ENCODE results near the gene HSPA12A. TPM values are rescaled to one million over a fixed set of nuclear protein-coding genes. Genes with fewer than 3 reads are reported as not detected.
A peak's percentile ranks its signal among the peaks of the same experiment; 100 is the strongest.

The HSPA12A gene
- total and polyA plus RNA-seq, 2 of the 13 experiments (the other 11 are each of a cell fraction or from before 2014, with no cell fraction given), result 6.4 to 13.6 TPM

GRCh38 chr10:116694243-116694926 is 48.0 kb downstream of the HSPA12A start (continued):
- TF ChIP-seq TRAFD1 (CRISPR knock-in tag; IDR thresholded peaks at IDR 0.05; ENCODE audit: borderline replicate concordance) (no peak), TGIF2 (CRISPR knock-in tag; IDR thresholded peaks at IDR 0.05) (0 out of 2 replicates have a peak, but pooled peaks have one; percentile 21), FLYWCH1 (CRISPR knock-in tag; IDR thresholded peaks at IDR 0.05) (no peak), ZFYVE20 (CRISPR knock-in tag; IDR thresholded peaks at IDR 0.05; ENCODE audit: borderline replicate concordance, low read depth) (no peak), HOXA9 (CRISPR knock-in tag; IDR thresholded peaks at IDR 0.05; ENCODE audit: borderline replicate concordance) (no peak), ZNF280B (CRISPR knock-in tag; IDR thresholded peaks at IDR 0.05; ENCODE audit: borderline replicate concordance) (0 out of 2 replicates have a peak, but pooled peaks have one; percentile 12), ZNF20 (CRISPR knock-in tag; IDR thresholded peaks at IDR 0.05) (no peak), ZBTB3 (CRISPR knock-in tag; IDR thresholded peaks at IDR 0.05; ENCODE audit: borderline replicate concordance, low read depth) (no peak), DRAP1 (CRISPR knock-in tag; IDR thresholded peaks at IDR 0.05) (0 out of 2 replicates have a peak, but pooled peaks have one; percentile 7), PPARG (CRISPR knock-in tag; conservative IDR thresholded peaks at IDR 0.05) (peak; percentile 87), ATF2 (CRISPR knock-in tag; IDR thresholded peaks at IDR 0.05) (peak; percentile 44; the same call in 1 of the 2 replicates), THAP7 (CRISPR knock-in tag; IDR thresholded peaks at IDR 0.05) (no peak), ZEB1 (IDR thresholded peaks at IDR 0.05; ENCODE audit: insufficient replicate concordance, low read depth) (no peak), KDM6A (CRISPR knock-in tag; IDR thresholded peaks at IDR 0.05; ENCODE audit: low read depth) (peak; percentile 53; the same call in 1 of the 2 replicates), ZNF441 (CRISPR knock-in tag; IDR thresholded peaks at IDR 0.05; ENCODE audit: borderline replicate concordance) (no peak), ZNF781 (CRISPR knock-in tag; IDR thresholded peaks at IDR 0.05; ENCODE audit: borderline replicate concordance, not compliant biosample characterization) (peak; percentile 47), SYNCRIP (IDR thresholded peaks at IDR 0.05; ENCODE audit: insufficient read depth, low read depth, low read length) (no peak), ZNF292 (CRISPR knock-in tag; IDR thresholded peaks at IDR 0.05; ENCODE audit: borderline replicate concordance, low read depth) (0 out of 2 replicates have a peak, but pooled peaks have one; percentile 27), ZFP37 (CRISPR knock-in tag; IDR thresholded peaks at IDR 0.05; ENCODE audit: borderline replicate concordance) (0 out of 2 replicates have a peak, but pooled peaks have one; percentile 60), BORCS8-MEF2B (CRISPR knock-in tag; IDR thresholded peaks at IDR 0.05) (0 out of 2 replicates have a peak, but pooled peaks have one; percentile 37), HOXA3 (CRISPR knock-in tag; IDR thresholded peaks at IDR 0.05) (peak; percentile 71), SOX6 (IDR thresholded peaks at IDR 0.05) (no peak), SOX6 (CRISPR knock-in tag; IDR thresholded peaks at IDR 0.05) (peak; percentile 81), ZMYM3 (CRISPR knock-in tag; IDR thresholded peaks at IDR 0.05) (peak; percentile 38; the same call in 1 of the 2 replicates)
